ENCODE results near the gene LRRC71. TPM values are rescaled to one million over a fixed set of nuclear protein-coding genes. Genes with fewer than 3 reads are reported as not detected.

Gene LRRC71
- total and polyA plus RNA-seq, 2 donors (not counting 1 experiment from before 2014, with no cell fraction given), result not detected

GRCh38 chr1:156875341-156875615 lies 45.2 kb upstream of the LRRC71 start:
- Mint-ChIP-seq H3K9me3 (ENCODE audit: insufficient read depth) (no peaks in the 10 kb centered on the region), H3K4me1 (no peaks in the 10 kb centered on the region), H3K27ac (no peak overlapping the region), H3K27me3 (peaks cover 34% of the 10 kb centered on the region), H3K4me3 (no peak overlapping the region)
- H3K4me2 ChIP-seq (replicated peaks; ENCODE audit: low read depth, low read length, poor library complexity, severe bottlenecking), result no peak overlapping the region
- CTCF ChIA-PET, result interaction anchor here (0.6 kb wide), 1 partner anchor 24 kb away, joined by 3 read pairs; no protein-coding TSS in a partner anchor
- H4K20me1 ChIP-seq (ENCODE audit: control insufficient read depth, insufficient read depth, low read length, poor library complexity, severe bottlenecking), result no peaks in the 10 kb centered on the region
- H2AFZ ChIP-seq (ENCODE audit: insufficient read depth, low read depth, low read length, poor library complexity, severe bottlenecking), result no peak overlapping the region
- H3K9me3 ChIP-seq (ENCODE audit: control extremely low read depth in 1 of 3, control insufficient read depth in 2 of 3, insufficient read depth in 1 of 3, low read length in 2 of 3), result no peaks in the 10 kb centered on the region
- no peaks in the 10 kb centered on the region for H3K4me1 ChIP-seq (ENCODE audit: control insufficient read depth in 2 of 2, insufficient read depth in 2 of 2, low read length in 2 of 2)
- TF ChIP-seq CTCF (IDR thresholded peaks at IDR 0.05) (no peak), EZH2 (IDR thresholded peaks at IDR 0.05; ENCODE audit: borderline replicate concordance, insufficient read depth, low read depth, low read length, poor library complexity, severe bottlenecking) (no peak)
- no peaks in the 10 kb centered on the region for H3K36me3 ChIP-seq (replicated peaks in 1 of 2; ENCODE audit: control extremely low read depth in 1 of 2, control insufficient read depth in 1 of 2, extremely low read depth in 1 of 2, insufficient read depth in 2 of 2, low read length in 1 of 2)
- H3K4me3 ChIP-seq (ENCODE audit: control extremely low read depth in 1 of 5, extremely low read depth in 1 of 5, insufficient read depth in 1 of 5, low read depth in 2 of 5, low read length in 4 of 5), result no peak overlapping the region
- H3K27me3 ChIP-seq (replicated peaks in 1 of 4; ENCODE audit: control extremely low read depth in 1 of 4, control insufficient read depth in 3 of 4, insufficient read depth in 4 of 4, low read length in 3 of 4), result peaks cover 0 to 21% (median 1%) of the 10 kb centered on the region in 4 experiments
- 88% methylated on average over 5 of the region's 5 CpGs for WGBS (ENCODE audit: insufficient coverage)
- H3K27ac ChIP-seq (ENCODE audit: low read length in 2 of 2), result no peak overlapping the region
- no peak for ATAC-seq (ENCODE audit: low read depth)
- no peak for DNase-seq
- POLR2A ChIA-PET, result no interaction called here
- no peak overlapping the region for H3K9ac ChIP-seq (ENCODE audit: low read length)
- H3K79me2 ChIP-seq (ENCODE audit: control insufficient read depth, insufficient read depth, low read length), result no peaks in the 10 kb centered on the region
- intact Hi-C loops (cut with micrococcal nuclease), result no loop called here

- Histone ChIP-seq H3K4me3 (ENCODE audit: control extremely low read depth in 1 of 5, extremely low read depth in 1 of 5, insufficient read depth in 1 of 5, low read depth in 2 of 5, low read length in 4 of 5) (no peak overlapping the region), H3K9ac (ENCODE audit: low read length) (no peak overlapping the region), H3K27me3 (replicated peaks in 1 of 4; ENCODE audit: control extremely low read depth in 1 of 4, control insufficient read depth in 3 of 4, insufficient read depth in 4 of 4, low read length in 3 of 4) (peaks cover 0 to 28% (median 1%) of the 10 kb centered on the region in 4 experiments), H3K4me1 (ENCODE audit: control insufficient read depth in 2 of 2, insufficient read depth in 2 of 2, low read length in 2 of 2) (no peaks in the 10 kb centered on the region), H3K36me3 (replicated peaks in 1 of 2; ENCODE audit: control extremely low read depth in 1 of 2, control insufficient read depth in 1 of 2, extremely low read depth in 1 of 2, insufficient read depth in 2 of 2, low read length in 1 of 2) (no peaks in the 10 kb centered on the region), H2AFZ (ENCODE audit: insufficient read depth, low read depth, low read length, poor library complexity, severe bottlenecking) (no peak overlapping the region), H3K27ac (ENCODE audit: low read length in 2 of 2) (no peak overlapping the region), H3K79me2 (ENCODE audit: control insufficient read depth, insufficient read depth, low read length) (no peaks in the 10 kb centered on the region), H4K20me1 (ENCODE audit: control insufficient read depth, insufficient read depth, low read length, poor library complexity, severe bottlenecking) (no peaks in the 10 kb centered on the region), H3K9me3 (ENCODE audit: control extremely low read depth in 1 of 3, control insufficient read depth in 2 of 3, insufficient read depth in 1 of 3, low read length in 2 of 3) (no peaks in the 10 kb centered on the region), H3K4me2 (replicated peaks; ENCODE audit: low read depth, low read length, poor library complexity, severe bottlenecking) (no peak overlapping the region)
- ChIA-PET CTCF (interaction anchor here (2.1 kb wide), 1 partner anchor 13 kb away, joined by 8 read pairs; no protein-coding TSS in a partner anchor), POLR2A (no interaction called here)
- H3K27ac Mint-ChIP-seq, result no peak overlapping the region
- no peak overlapping the region for H3K4me3 Mint-ChIP-seq
- 67% methylated on average over 18 of the region's 21 CpGs for WGBS (ENCODE audit: insufficient coverage)
- H3K9me3 Mint-ChIP-seq (ENCODE audit: insufficient read depth), result no peaks in the 10 kb centered on the region
- TF ChIP-seq CTCF (IDR thresholded peaks at IDR 0.05) (no peak), EZH2 (IDR thresholded peaks at IDR 0.05; ENCODE audit: borderline replicate concordance, insufficient read depth, low read depth, low read length, poor library complexity, severe bottlenecking) (no peak)
- ATAC-seq (ENCODE audit: low read depth) (no peak), DNase-seq (no peak)
- intact Hi-C loops (cut with micrococcal nuclease), result no loop called here
- H3K4me1 Mint-ChIP-seq, result no peaks in the 10 kb centered on the region
- H3K27me3 Mint-ChIP-seq, result peaks cover 43% of the 10 kb centered on the region
Measured at GRCh38 chr1:156876281-156876680, 44.2 kb upstream of the LRRC71 start.
